HG03097 (cell line): ENCODE data around the gene OIT3.

Experiments
- ATAC-seq: cut with Tn5 transposase; IDR thresholded peaks from one replicate; pipeline ENCODE4 v1.9.1; 2021; ENCODE audit not compliant: unreplicated experiment, low FRiP score

The OIT3 gene

GRCh38 chr10:72948762-72949161 is 55.2 kb downstream of the OIT3 start:
- no peak for ATAC-seq

- ATAC-seq = no peak
Observed at GRCh38 chr10:72951760-72952159, 58.2 kb downstream of the OIT3 start.

GRCh38 chr10:72952189-72952588 is 58.6 kb downstream of the OIT3 start:
- ATAC-seq = no peak

- no peak for ATAC-seq
Observed at GRCh38 chr10:72952642-72953158, 59.2 kb downstream of the OIT3 start.

GRCh38 chr10:72953687-72954086 is 60.1 kb downstream of the OIT3 start:
- no peak for ATAC-seq

- ATAC-seq = no peak
Observed at GRCh38 chr10:72954230-72954595, 60.7 kb downstream of the OIT3 start.

GRCh38 chr10:72954596-72955554 is 61.3 kb downstream of the OIT3 start, which contains the start of gene PLA2G12B:
Gene PLA2G12B, minus strand, starts transcription at chr10:72954806. Its CDS starts 121 bp downstream, at chr10:72954685.
- no peak for ATAC-seq

GRCh38 chr10:72956001-72956400 is 62.5 kb downstream of the OIT3 start:
- ATAC-seq = no peak

- ATAC-seq = no peak
Observed at GRCh38 chr10:72976886-72977285, 83.3 kb downstream of the OIT3 start.

- ATAC-seq = no peak
Observed at GRCh38 chr10:72979709-72980108, 86.2 kb downstream of the OIT3 start.

- ATAC-seq = no peak
Observed at GRCh38 chr10:72980348-72980747, 86.8 kb downstream of the OIT3 start.

GRCh38 chr10:72981028-72981881 is 87.7 kb downstream of the OIT3 start:
- ATAC-seq = no peak

GRCh38 chr10:72981882-72982529 is 88.5 kb downstream of the OIT3 start:
- ATAC-seq = no peak
